OCI-LY1 (cell line): Measurements from ENCODE around the gene ARFGEF2.

Source experiments
- H2AFZ ChIP-seq: fragments of 200-600 bp; sonication (generic), shearing (Covaris generic); 2 replicates; pipeline ENCODE4 v1.6.0; 2014; ENCODE audit warnings: antibody characterized with exemption, mild to moderate bottlenecking, low read length
- H3F3A ChIP-seq: fragments of 200-600 bp; sonication (generic), shearing (Covaris generic); 2 replicates; pipeline ENCODE4 v1.6.0; 2014; ENCODE audit warnings: mild to moderate bottlenecking, antibody characterized with exemption, low read length, moderate library complexity; ENCODE audit not compliant: insufficient read depth
- H3K27ac ChIP-seq: fragments of 200-600 bp; sonication (generic); 2 replicates; pipeline ENCODE4 v1.5.1; 2014; ENCODE audit warnings: low read length, mixed run types, mild to moderate bottlenecking, low read depth; ENCODE audit not compliant: poor library complexity, severe bottlenecking
- H3K27me3 ChIP-seq: fragments of 200-600 bp; sonication (generic); 2 replicates; pipeline ENCODE4 v1.6.0; 2014; ENCODE audit warnings: antibody characterized with exemption, mild to moderate bottlenecking, low read length, moderate library complexity; ENCODE audit not compliant: insufficient read depth
- H3K36me3 ChIP-seq: fragments of 200-600 bp; sonication (generic); 2 replicates; pipeline ENCODE4 v1.6.1; 2014; ENCODE audit warnings: mild to moderate bottlenecking, antibody characterized with exemption, low read length, moderate library complexity, mixed read lengths; ENCODE audit not compliant: insufficient read depth
- H3K4me1 ChIP-seq: fragments of 200-600 bp; sonication (generic); 2 replicates; pipeline ENCODE4 v1.5.1; 2014; ENCODE audit warnings: mild to moderate bottlenecking, low read length, moderate library complexity; ENCODE audit not compliant: insufficient read depth, severe bottlenecking
- H3K4me2 ChIP-seq: fragments of 200-600 bp; sonication (generic), shearing (Covaris generic); 2 replicates; pipeline ENCODE4 v1.6.1; 2014; ENCODE audit warnings: low read length
- H3K4me3 ChIP-seq: fragments of 200-600 bp; sonication (generic); 2 replicates; pipeline ENCODE4 v1.5.1; 2014; ENCODE audit warnings: low read length, low read depth, mild to moderate bottlenecking, mixed read lengths; ENCODE audit not compliant: poor library complexity, severe bottlenecking
- H3K79me2 ChIP-seq: fragments of 200-600 bp; shearing (Covaris generic); 2 replicates; pipeline ENCODE4 v1.6.1; 2016; ENCODE audit warnings: mixed run types, low read length, mixed read lengths; ENCODE audit not compliant: insufficient read depth
- H3K9ac ChIP-seq: fragments of 200-600 bp; sonication (generic), shearing (Covaris generic); 2 replicates; pipeline ENCODE4 v1.6.1; 2014; ENCODE audit warnings: mild to moderate bottlenecking, low read length, mixed read lengths
- H3K9me2 ChIP-seq: fragments of 200-600 bp; sonication (generic), shearing (Covaris generic); 2 replicates; pipeline ENCODE4 v1.6.1; 2014; ENCODE audit warnings: low read depth, mild to moderate bottlenecking, low read length, mixed read lengths
- H3K9me3 ChIP-seq: fragments of 200-600 bp; shearing (Covaris generic); 2 replicates; pipeline ENCODE4 v1.6.1; 2014; ENCODE audit warnings: low read length, mixed read lengths
- H4K20me1 ChIP-seq: fragments of 200-600 bp; sonication (generic), shearing (Covaris generic); 2 replicates; pipeline ENCODE4 v1.6.0; 2016; ENCODE audit warnings: mild to moderate bottlenecking, low read length; ENCODE audit not compliant: insufficient read depth
- EZH2 ChIP-seq: fragments of 200-600 bp; sonication (generic), shearing (Covaris generic); IDR thresholded peaks from 2 replicates; pipeline ENCODE4 v1.8.0; 2017; ENCODE audit warnings: borderline replicate concordance, mixed run types, mild to moderate bottlenecking, antibody characterized with exemption, low read length, moderate library complexity, mixed read lengths
- TF ChIP-seq, protein P1 (sequence below): fragments of 200-600 bp; sonication (generic), shearing (Covaris generic); IDR thresholded peaks from 2 replicates; pipeline ENCODE4 v1.5.1; 2017; ENCODE audit warnings: mild to moderate bottlenecking, antibody characterized with exemption, low read length, moderate library complexity, mixed read lengths

ARFGEF2 gene

GRCh38 chr20:48984575-48985219, 63.2 kb downstream of the ARFGEF2 start:
- TF ChIP-seq, protein P1, sequence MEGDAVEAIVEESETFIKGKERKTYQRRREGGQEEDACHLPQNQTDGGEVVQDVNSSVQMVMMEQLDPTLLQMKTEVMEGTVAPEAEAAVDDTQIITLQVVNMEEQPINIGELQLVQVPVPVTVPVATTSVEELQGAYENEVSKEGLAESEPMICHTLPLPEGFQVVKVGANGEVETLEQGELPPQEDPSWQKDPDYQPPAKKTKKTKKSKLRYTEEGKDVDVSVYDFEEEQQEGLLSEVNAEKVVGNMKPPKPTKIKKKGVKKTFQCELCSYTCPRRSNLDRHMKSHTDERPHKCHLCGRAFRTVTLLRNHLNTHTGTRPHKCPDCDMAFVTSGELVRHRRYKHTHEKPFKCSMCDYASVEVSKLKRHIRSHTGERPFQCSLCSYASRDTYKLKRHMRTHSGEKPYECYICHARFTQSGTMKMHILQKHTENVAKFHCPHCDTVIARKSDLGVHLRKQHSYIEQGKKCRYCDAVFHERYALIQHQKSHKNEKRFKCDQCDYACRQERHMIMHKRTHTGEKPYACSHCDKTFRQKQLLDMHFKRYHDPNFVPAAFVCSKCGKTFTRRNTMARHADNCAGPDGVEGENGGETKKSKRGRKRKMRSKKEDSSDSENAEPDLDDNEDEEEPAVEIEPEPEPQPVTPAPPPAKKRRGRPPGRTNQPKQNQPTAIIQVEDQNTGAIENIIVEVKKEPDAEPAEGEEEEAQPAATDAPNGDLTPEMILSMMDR = no peak
- no peak for TF ChIP-seq EZH2
- no peak overlapping the region for H3K4me2 ChIP-seq

GRCh38 chr20:48986899-48987298, 65.4 kb downstream of the ARFGEF2 start:
- no peaks in the 10 kb centered on the region for H3F3A ChIP-seq
- TF ChIP-seq EZH2 = no peak
- TF ChIP-seq, protein P1 = peak; percentile 26; the same call in 1 of the 2 replicates
- no peaks in the 10 kb centered on the region for H3K79me2 ChIP-seq
- no peak overlapping the region for H3K9ac ChIP-seq
- no peak overlapping the region for H3K27ac ChIP-seq
- H3K4me1 ChIP-seq = no peaks in the 10 kb centered on the region
- H3K9me3 ChIP-seq = no peaks in the 10 kb centered on the region
- no peaks in the 10 kb centered on the region for H3K9me2 ChIP-seq
- no peaks in the 10 kb centered on the region for H4K20me1 ChIP-seq
- H3K27me3 ChIP-seq = no peaks in the 10 kb centered on the region
- H3K4me3 ChIP-seq = no peak overlapping the region
- peaks cover 90% of the 10 kb centered on the region for H3K36me3 ChIP-seq
- H2AFZ ChIP-seq = no peak overlapping the region
- no peak overlapping the region for H3K4me2 ChIP-seq

More at GRCh38 chr20:48984575-48985219, 63.2 kb downstream of the ARFGEF2 start:
- Histone ChIP-seq H3K79me2 (no peaks in the 10 kb centered on the region), H3F3A (no peaks in the 10 kb centered on the region), H3K9ac (no peak overlapping the region), H3K4me3 (no peak overlapping the region), H3K27me3 (no peaks in the 10 kb centered on the region), H4K20me1 (no peaks in the 10 kb centered on the region), H2AFZ (no peak overlapping the region), H3K4me1 (no peaks in the 10 kb centered on the region), H3K9me3 (no peaks in the 10 kb centered on the region), H3K9me2 (no peaks in the 10 kb centered on the region), H3K36me3 (peaks cover 70% of the 10 kb centered on the region), H3K27ac (no peak overlapping the region)

DNA sequence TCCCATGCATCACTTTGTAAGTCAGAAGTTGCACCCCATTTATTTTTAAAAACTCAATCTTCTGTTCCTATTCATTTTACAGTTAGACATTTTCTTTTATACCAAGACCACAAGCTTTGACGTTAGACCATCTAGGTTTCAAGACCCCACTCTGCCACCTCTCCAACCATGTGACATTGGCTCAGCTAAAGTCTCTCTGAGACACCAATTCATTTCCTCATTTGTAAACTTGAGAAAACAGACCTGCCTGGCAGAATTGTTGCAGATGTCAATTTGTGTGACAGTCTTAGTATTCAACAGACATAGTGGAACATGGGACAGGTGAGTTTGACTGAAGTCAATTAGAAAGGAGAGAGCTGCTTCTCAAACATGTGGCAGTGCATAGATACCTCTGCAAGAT, 69.0 kb downstream of the ARFGEF2 start:
- Histone ChIP-seq H3K27ac (no peak overlapping the region), H4K20me1 (no peaks in the 10 kb centered on the region), H3K4me3 (no peak overlapping the region), H3K4me1 (no peaks in the 10 kb centered on the region), H3K4me2 (no peak overlapping the region), H3F3A (no peaks in the 10 kb centered on the region), H3K9me3 (no peaks in the 10 kb centered on the region), H3K9ac (no peak overlapping the region), H3K36me3 (peaks cover 91% of the 10 kb centered on the region), H3K27me3 (no peaks in the 10 kb centered on the region), H2AFZ (no peak overlapping the region), H3K9me2 (no peaks in the 10 kb centered on the region), H3K79me2 (no peaks in the 10 kb centered on the region)
- TF ChIP-seq EZH2 = no peak
- TF ChIP-seq, protein P1 = no peak
